BLaER1 treated with 17β-estradiol and CSF1 and Interleukin-3, amounts not matched to agents 10 nM and 100 nM (cell line): ENCODE measurements around the gene WDFY1.
A peak's percentile ranks its signal among the peaks of the same experiment; 100 is the strongest.

Experiments
- H3K27ac ChIP-seq, 11 experiments: shearing (Covaris generic); formaldehyde crosslinking; 2 replicates each; pipeline ENCODE4 v1.8.1; 2022
- H3K27me3 ChIP-seq, 11 experiments: shearing (Covaris generic); formaldehyde crosslinking; 2 replicates each; pipeline ENCODE4 v1.8.1; 2022
- H3K36me3 ChIP-seq, 11 experiments: shearing (Covaris generic); formaldehyde crosslinking; 2 replicates each; pipeline ENCODE4 v1.8.1; 2022
- H3K4me1 ChIP-seq, 10 experiments: shearing (Covaris generic); formaldehyde crosslinking; 2 replicates each; pipeline ENCODE4 v1.8.1; 2022
- H3K4me2 ChIP-seq, 11 experiments: shearing (Covaris generic); formaldehyde crosslinking; 2 replicates each; pipeline ENCODE4 v1.8.1; 2022
- H3K4me3 ChIP-seq, 10 experiments: shearing (Covaris generic); formaldehyde crosslinking; 2 replicates each; pipeline ENCODE4 v1.8.1; 2022
- H3K9ac ChIP-seq, 11 experiments: shearing (Covaris generic); formaldehyde crosslinking; 2 replicates each; pipeline ENCODE4 v1.8.1; 2022
- H3K9me3 ChIP-seq, 11 experiments: shearing (Covaris generic); formaldehyde crosslinking; replicated peaks in 1 of 11; 2 replicates each; pipeline ENCODE4 v1.8.1; 2022
- H4K20me1 ChIP-seq, 11 experiments: shearing (Covaris generic); formaldehyde crosslinking; 2 replicates each; pipeline ENCODE4 v1.8.1; 2022
- Cebpa-rat ChIP-seq, 11 experiments: shearing (Covaris generic); IDR thresholded peaks; 2 replicates each; pipeline ENCODE4 v1.8.1; 2022

The WDFY1 gene

DNA sequence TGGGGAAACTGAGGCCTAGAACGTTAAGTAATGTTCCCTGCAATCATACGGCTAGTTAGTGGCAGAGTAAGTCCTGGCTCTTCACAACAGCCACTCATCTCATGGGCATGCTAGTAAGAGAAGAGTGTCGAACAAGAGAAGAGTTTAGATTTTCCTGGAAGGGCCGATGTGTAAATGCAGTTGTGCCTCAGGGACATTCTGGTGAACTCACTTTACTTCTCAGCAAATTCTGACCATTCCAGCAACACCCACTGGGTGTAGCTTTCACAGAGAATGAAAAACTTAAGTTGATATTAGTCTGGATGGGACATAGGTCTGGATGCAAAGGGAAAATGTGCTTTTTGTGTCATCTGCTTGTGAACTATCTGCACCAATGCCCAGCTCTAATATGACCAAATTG lies 35.7 kb upstream of the WDFY1 start:
- Histone ChIP-seq H3K36me3 (peaks cover 0 to 71% (median 18%) of the 10 kb centered on the region in 11 experiments; a peak in 17 of 22 replicates), H3K9me3 (no peaks in the 10 kb centered on the region), H3K9ac (no peak overlapping the region), H3K27me3 (no peaks in the 10 kb centered on the region), H3K4me1 (peaks cover 0 to 14% (median 9%) of the 10 kb centered on the region in 10 experiments; a peak in 13 of 20 replicates), H3K27ac (no peak overlapping the region), H4K20me1 (no peaks in the 10 kb centered on the region), H3K4me3 (no peak overlapping the region), H3K4me2 (peak overlapping the region in 4 of 11 experiments; percentile 17 to 34 (median 24); a peak in 6 of 22 replicates)
- TF ChIP-seq Cebpa-rat (IDR thresholded peaks at IDR 0.05) = no peak

DNA sequence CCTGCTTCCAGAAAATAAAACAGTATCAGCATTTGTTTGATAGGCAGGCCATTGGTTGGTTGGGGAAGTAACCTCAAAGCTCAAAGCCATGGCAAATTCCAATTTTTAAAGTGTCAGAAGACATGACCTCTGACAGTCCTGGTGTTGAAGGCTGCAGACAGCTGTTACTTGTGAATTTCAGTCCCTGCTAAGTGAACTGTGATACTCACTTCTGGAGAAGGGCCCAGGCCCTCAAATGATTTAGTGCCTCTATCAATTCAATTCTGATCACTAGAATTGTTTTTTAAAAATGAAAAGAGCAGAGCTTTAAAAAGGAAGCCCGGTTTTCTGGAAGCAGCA lies 35.2 kb upstream of the WDFY1 start:
- H3K27me3 ChIP-seq = no peaks in the 10 kb centered on the region
- H3K36me3 ChIP-seq = peaks cover 0 to 70% (median 18%) of the 10 kb centered on the region in 11 experiments; a peak in 17 of 22 replicates
- H3K9me3 ChIP-seq = no peaks in the 10 kb centered on the region
- no peak for TF ChIP-seq Cebpa-rat (IDR thresholded peaks at IDR 0.05)
- H3K27ac ChIP-seq = no peak overlapping the region
- no peak overlapping the region for H3K9ac ChIP-seq
- H3K4me2 ChIP-seq = peak overlapping the region in 7 of 11 experiments; percentile 9 to 34 (median 22); a peak in 9 of 22 replicates
- H3K4me3 ChIP-seq = no peak overlapping the region
- peaks cover 0 to 14% (median 9%) of the 10 kb centered on the region in 10 experiments; a peak in 13 of 20 replicates for H3K4me1 ChIP-seq
- H4K20me1 ChIP-seq = no peaks in the 10 kb centered on the region

DNA sequence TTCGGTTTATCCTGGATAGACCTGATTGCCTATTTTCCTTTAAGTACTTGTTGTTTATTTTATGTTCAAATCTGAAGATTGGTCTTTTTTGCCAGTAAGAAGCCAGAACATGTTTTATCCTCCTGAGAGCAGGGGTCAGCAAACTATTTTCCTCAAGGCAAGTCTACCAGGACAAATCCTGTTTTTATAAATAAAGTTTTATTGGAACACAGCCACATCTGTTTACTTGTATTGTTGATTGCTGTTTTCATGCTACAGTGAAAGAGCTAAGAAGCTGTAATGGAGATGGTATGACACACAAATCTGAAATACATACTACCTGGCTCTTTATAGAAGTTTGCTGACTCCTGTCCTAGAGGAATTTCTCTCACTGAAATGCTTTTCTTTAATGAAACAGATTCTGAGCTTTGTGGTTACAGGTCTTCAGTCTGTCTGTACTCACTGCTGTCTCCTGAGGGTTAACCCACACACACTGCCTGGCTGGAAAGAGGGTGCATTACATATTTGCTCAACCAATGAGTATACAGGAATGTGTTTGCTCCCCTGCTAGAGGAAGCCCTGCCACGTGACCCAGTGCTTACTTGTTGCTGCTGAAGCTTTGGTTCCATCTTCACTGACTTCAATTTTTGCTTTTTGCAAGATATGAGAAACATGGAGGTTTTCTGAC lies 34.7 kb upstream of the WDFY1 start:
- Histone ChIP-seq H3K4me2 (peak overlapping the region in 7 of 11 experiments; percentile 9 to 34 (median 22); a peak in 8 of 22 replicates), H4K20me1 (no peaks in the 10 kb centered on the region), H3K36me3 (peaks cover 0 to 65% (median 18%) of the 10 kb centered on the region in 11 experiments; a peak in 17 of 22 replicates), H3K27ac (no peak overlapping the region), H3K4me1 (peaks cover 0 to 13% (median 9%) of the 10 kb centered on the region in 10 experiments; a peak in 13 of 20 replicates), H3K9ac (no peak overlapping the region), H3K4me3 (no peak overlapping the region), H3K9me3 (no peaks in the 10 kb centered on the region), H3K27me3 (no peaks in the 10 kb centered on the region)
- TF ChIP-seq Cebpa-rat (IDR thresholded peaks at IDR 0.05) = no peak

DNA sequence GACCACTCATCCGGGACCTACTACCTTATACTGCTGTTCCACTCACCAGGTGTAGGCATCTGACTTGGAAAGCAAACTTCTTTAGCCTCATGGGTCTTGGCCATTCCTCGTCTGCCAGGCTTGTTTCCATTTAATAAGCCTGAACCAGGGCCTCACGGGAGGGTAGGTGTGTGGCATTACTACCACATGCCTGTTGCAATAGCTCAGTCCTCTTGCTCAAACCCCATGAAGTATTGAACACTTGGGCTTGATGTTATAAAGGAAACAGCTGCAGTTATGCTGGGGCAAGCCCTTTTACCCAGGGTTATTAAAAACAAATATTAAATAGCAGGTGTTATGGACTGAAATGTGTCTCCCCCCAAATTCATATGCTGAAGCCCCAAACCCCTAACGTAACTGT lies 33.3 kb upstream of the WDFY1 start:
- Histone ChIP-seq H3K4me2 (no peak overlapping the region), H3K36me3 (peaks cover 0 to 50% (median 7%) of the 10 kb centered on the region in 11 experiments; a peak in 12 of 22 replicates), H3K4me1 (peaks cover 0 to 13% (median 8%) of the 10 kb centered on the region in 10 experiments; a peak in 12 of 20 replicates), H3K9me3 (no peaks in the 10 kb centered on the region), H4K20me1 (no peaks in the 10 kb centered on the region), H3K27me3 (no peaks in the 10 kb centered on the region), H3K9ac (no peak overlapping the region), H3K4me3 (no peak overlapping the region), H3K27ac (no peak overlapping the region)
- no peak for TF ChIP-seq Cebpa-rat (IDR thresholded peaks at IDR 0.05)

DNA sequence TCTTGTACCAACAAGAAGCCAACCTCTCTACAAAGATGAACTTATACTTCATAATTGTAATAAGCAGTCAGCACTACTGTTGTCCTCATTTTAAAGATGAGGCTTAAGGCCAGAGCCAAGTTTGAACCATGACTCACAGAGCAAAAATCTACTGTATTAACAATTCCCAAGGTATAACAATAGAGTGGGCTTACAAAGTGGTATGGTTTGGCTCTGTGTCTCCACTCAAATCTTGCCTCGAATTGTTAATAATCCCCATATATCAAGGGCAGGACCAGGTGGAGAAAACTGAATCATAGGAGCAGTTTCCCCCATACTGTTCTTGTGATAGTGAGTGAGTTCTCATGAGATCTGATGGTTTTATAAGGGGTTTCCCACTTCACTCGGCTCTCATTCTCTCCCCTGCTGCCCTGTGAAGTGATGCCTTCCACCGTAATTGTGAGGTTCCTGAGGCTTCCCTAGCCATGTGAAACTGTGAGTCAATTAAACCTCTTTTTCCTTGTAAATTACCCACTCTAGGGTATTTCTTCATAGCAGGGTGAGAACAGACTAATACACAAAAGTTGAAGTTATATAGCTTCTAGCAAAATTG lies 31.6 kb upstream of the WDFY1 start:
- Histone ChIP-seq H3K9me3 (no peaks in the 10 kb centered on the region), H3K36me3 (peaks cover 0 to 36% (median 7%) of the 10 kb centered on the region in 11 experiments; a peak in 12 of 22 replicates), H3K27me3 (no peaks in the 10 kb centered on the region), H4K20me1 (no peaks in the 10 kb centered on the region), H3K4me3 (no peak overlapping the region), H3K4me2 (no peak overlapping the region), H3K4me1 (peaks cover 0 to 13% (median 8%) of the 10 kb centered on the region in 10 experiments; a peak in 12 of 20 replicates), H3K9ac (no peak overlapping the region), H3K27ac (no peak overlapping the region)
- TF ChIP-seq Cebpa-rat (IDR thresholded peaks at IDR 0.05) = no peak

DNA sequence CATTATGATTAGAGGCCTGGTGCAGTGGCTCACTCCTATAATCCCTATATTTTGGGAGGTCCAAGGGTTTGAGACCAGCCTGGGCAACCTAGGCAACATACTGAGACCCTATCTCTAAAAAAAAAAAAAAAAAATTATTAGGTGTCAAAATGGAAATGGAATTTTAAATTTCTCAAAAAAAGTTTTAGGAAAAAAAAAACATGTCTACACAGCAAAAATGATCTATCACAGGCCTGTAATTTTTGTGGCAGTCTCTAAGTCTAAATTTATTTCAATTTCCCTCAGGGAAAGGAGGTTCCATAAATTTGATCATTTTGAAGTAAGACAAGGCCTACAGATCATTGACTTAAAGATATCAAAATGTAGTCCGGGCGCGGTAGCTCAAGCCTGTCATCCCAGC lies 28.5 kb upstream of the WDFY1 start:
- Histone ChIP-seq H3K9me3 (no peaks in the 10 kb centered on the region), H3K4me1 (0 out of 20 replicates have a peak, but pooled peaks cover 0 to 4% (median 0%) of the 10 kb centered on the region in 10 experiments), H3K36me3 (peaks cover 2 to 32% (median 10%) of the 10 kb centered on the region in 11 experiments; a peak in 19 of 22 replicates), H3K27ac (no peak overlapping the region), H3K4me3 (no peak overlapping the region), H3K27me3 (no peaks in the 10 kb centered on the region), H4K20me1 (0 out of 22 replicates have a peak, but pooled peaks cover 0 to 3% (median 0%) of the 10 kb centered on the region in 11 experiments), H3K4me2 (no peak overlapping the region), H3K9ac (no peak overlapping the region)
- no peak for TF ChIP-seq Cebpa-rat (IDR thresholded peaks at IDR 0.05)

DNA sequence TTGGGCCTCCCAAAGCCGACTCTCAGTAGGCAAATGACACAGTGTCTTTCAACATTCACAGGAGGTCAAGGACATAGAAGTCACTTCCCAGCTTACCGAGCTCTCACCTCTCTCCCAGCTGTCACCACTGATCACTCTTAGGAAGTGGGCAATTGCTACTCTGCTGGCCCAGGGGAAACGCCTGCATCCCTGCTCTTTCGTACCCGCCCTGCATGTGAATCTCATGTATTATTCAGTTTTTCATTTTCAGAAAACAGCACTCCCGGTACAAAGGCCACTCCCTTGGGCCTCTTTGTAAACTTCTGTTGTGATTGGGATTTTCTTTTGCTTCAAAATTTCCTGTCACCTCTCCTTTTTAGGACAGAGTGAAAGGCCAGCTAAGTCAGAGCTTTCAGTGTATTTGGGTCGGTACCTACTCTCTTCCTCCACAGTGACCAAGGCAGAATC lies 27.5 kb upstream of the WDFY1 start:
- H3K4me1 ChIP-seq = 0 out of 20 replicates have a peak, but pooled peaks cover 0 to 4% (median 0%) of the 10 kb centered on the region in 10 experiments
- TF ChIP-seq Cebpa-rat (IDR thresholded peaks at IDR 0.05) = no peak
- no peaks in the 10 kb centered on the region for H3K27me3 ChIP-seq
- H3K27ac ChIP-seq = no peak overlapping the region
- H3K9ac ChIP-seq = no peak overlapping the region
- peaks cover 11 to 41% (median 19%) of the 10 kb centered on the region in 11 experiments for H3K36me3 ChIP-seq
- no peaks in the 10 kb centered on the region for H3K9me3 ChIP-seq
- peaks cover 0 to 8% (median 0%) of the 10 kb centered on the region in 11 experiments; a peak in 1 of 22 replicates for H4K20me1 ChIP-seq
- H3K4me3 ChIP-seq = no peak overlapping the region
- H3K4me2 ChIP-seq = no peak overlapping the region

DNA sequence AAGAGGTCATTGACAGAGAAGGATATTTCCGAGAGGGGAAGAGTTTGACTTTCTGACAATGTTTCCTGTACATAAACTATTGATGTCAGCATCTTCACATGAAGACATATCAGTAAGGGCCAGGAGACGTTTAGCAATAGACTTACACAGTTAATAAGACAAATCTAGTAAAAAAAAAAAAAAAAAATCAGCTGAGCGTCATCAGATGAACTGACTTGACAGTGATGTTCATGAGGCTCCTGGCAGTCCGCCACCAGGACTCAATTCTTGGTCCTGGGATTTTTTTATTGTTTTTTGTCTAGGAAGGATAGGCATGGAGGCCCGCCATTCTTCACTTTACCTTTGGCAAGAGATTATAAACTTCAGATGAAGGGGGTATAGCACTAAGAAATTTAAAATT lies 26.6 kb upstream of the WDFY1 start:
- TF ChIP-seq Cebpa-rat (IDR thresholded peaks at IDR 0.05) = no peak
- Histone ChIP-seq H3K9me3 (no peaks in the 10 kb centered on the region), H4K20me1 (peaks cover 0 to 15% (median 3%) of the 10 kb centered on the region in 11 experiments; a peak in 6 of 22 replicates), H3K9ac (no peak overlapping the region), H3K4me2 (no peak overlapping the region), H3K4me1 (0 out of 20 replicates have a peak, but pooled peaks cover 0 to 4% (median 0%) of the 10 kb centered on the region in 10 experiments), H3K27me3 (no peaks in the 10 kb centered on the region), H3K27ac (no peak overlapping the region), H3K4me3 (no peak overlapping the region), H3K36me3 (peaks cover 20 to 50% (median 29%) of the 10 kb centered on the region in 11 experiments)
